Ishikawa (cell line): Measurements from ENCODE around the gene MYCBP.

Experiments used
- CEBPB ChIP-seq: IDR thresholded peaks from 2 replicates; pipeline ENCODE4 v1.6.1; 2012
- CREB1 ChIP-seq: IDR thresholded peaks from 2 replicates; pipeline ENCODE4 v1.6.1; 2012; ENCODE audit warnings: low read depth
- EGR1 ChIP-seq: IDR thresholded peaks from 2 replicates; pipeline ENCODE4 v1.6.1; 2012
- EP300 ChIP-seq: IDR thresholded peaks from 2 replicates; pipeline ENCODE4 v1.6.1; 2012; ENCODE audit warnings: borderline replicate concordance
- FOXM1 ChIP-seq: IDR thresholded peaks from 2 replicates; pipeline ENCODE4 v1.6.1; 2012; ENCODE audit warnings: low read depth, borderline replicate concordance
- NFIC ChIP-seq: IDR thresholded peaks from 2 replicates; pipeline ENCODE4 v1.6.1; 2012
- RAD21 ChIP-seq: IDR thresholded peaks from 2 replicates; pipeline ENCODE4 v1.6.1; 2012; ENCODE audit warnings: low read depth
- TAF1 ChIP-seq: IDR thresholded peaks from 2 replicates; pipeline ENCODE4 v1.6.1; 2012; ENCODE audit warnings: low read depth, mild to moderate bottlenecking
- TCF12 ChIP-seq: IDR thresholded peaks from 2 replicates; pipeline ENCODE4 v1.6.1; 2012; ENCODE audit warnings: low read depth
- TEAD4 ChIP-seq: IDR thresholded peaks from 2 replicates; pipeline ENCODE4 v1.6.1; 2012
- YY1 ChIP-seq: IDR thresholded peaks from 2 replicates; pipeline ENCODE4 v1.6.1; 2012; ENCODE audit warnings: low read depth
- ZBTB7A ChIP-seq: IDR thresholded peaks from 2 replicates; pipeline ENCODE4 v1.6.1; 2012; ENCODE audit warnings: low read depth
- TF ChIP-seq, protein P1 (sequence below): IDR thresholded peaks from 2 replicates; pipeline ENCODE4 v1.6.1; 2012
- TF ChIP-seq, protein P2 (sequence below): IDR thresholded peaks from 2 replicates; pipeline ENCODE4 v1.6.1; 2012
- TF ChIP-seq, protein P3 (sequence below): IDR thresholded peaks from 2 replicates; pipeline ENCODE4 v1.6.1; 2012; ENCODE audit warnings: low read depth, mild to moderate bottlenecking

MYCBP gene

GRCh38 chr1:38846210-38846609, 26.9 kb downstream of the MYCBP start:
- TF ChIP-seq, protein P1, sequence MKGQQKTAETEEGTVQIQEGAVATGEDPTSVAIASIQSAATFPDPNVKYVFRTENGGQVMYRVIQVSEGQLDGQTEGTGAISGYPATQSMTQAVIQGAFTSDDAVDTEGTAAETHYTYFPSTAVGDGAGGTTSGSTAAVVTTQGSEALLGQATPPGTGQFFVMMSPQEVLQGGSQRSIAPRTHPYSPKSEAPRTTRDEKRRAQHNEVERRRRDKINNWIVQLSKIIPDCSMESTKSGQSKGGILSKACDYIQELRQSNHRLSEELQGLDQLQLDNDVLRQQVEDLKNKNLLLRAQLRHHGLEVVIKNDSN = no peak
- TF ChIP-seq NFIC (no peak), YY1 (no peak)

- TF ChIP-seq NFIC = no peak
- TF ChIP-seq, protein P2, sequence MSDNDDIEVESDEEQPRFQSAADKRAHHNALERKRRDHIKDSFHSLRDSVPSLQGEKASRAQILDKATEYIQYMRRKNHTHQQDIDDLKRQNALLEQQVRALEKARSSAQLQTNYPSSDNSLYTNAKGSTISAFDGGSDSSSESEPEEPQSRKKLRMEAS = no peak
- no peak for TF ChIP-seq CREB1
- TF ChIP-seq YY1 = no peak
- no peak for TF ChIP-seq ZBTB7A
- TF ChIP-seq EP300 = no peak
- TF ChIP-seq TEAD4 = no peak
- TF ChIP-seq, protein P3, sequence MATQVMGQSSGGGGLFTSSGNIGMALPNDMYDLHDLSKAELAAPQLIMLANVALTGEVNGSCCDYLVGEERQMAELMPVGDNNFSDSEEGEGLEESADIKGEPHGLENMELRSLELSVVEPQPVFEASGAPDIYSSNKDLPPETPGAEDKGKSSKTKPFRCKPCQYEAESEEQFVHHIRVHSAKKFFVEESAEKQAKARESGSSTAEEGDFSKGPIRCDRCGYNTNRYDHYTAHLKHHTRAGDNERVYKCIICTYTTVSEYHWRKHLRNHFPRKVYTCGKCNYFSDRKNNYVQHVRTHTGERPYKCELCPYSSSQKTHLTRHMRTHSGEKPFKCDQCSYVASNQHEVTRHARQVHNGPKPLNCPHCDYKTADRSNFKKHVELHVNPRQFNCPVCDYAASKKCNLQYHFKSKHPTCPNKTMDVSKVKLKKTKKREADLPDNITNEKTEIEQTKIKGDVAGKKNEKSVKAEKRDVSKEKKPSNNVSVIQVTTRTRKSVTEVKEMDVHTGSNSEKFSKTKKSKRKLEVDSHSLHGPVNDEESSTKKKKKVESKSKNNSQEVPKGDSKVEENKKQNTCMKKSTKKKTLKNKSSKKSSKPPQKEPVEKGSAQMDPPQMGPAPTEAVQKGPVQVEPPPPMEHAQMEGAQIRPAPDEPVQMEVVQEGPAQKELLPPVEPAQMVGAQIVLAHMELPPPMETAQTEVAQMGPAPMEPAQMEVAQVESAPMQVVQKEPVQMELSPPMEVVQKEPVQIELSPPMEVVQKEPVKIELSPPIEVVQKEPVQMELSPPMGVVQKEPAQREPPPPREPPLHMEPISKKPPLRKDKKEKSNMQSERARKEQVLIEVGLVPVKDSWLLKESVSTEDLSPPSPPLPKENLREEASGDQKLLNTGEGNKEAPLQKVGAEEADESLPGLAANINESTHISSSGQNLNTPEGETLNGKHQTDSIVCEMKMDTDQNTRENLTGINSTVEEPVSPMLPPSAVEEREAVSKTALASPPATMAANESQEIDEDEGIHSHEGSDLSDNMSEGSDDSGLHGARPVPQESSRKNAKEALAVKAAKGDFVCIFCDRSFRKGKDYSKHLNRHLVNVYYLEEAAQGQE = no peak
Observed at GRCh38 chr1:38840281-38840680, 32.9 kb downstream of the MYCBP start.

GRCh38 chr1:38839363-38839762, 33.8 kb downstream of the MYCBP start:
- no peak for TF ChIP-seq CEBPB
- TF ChIP-seq, protein P1 = no peak
- no peak for TF ChIP-seq TEAD4
- TF ChIP-seq, protein P2 = no peak
- TF ChIP-seq TAF1 = no peak
- TF ChIP-seq FOXM1 = no peak
- no peak for TF ChIP-seq TCF12
- TF ChIP-seq YY1 = no peak
- TF ChIP-seq, protein P3 = no peak
- TF ChIP-seq EGR1 = no peak
- TF ChIP-seq ZBTB7A = no peak
- TF ChIP-seq NFIC = no peak
- TF ChIP-seq EP300 = no peak
- no peak for TF ChIP-seq RAD21
- no peak for TF ChIP-seq CREB1

DNA sequence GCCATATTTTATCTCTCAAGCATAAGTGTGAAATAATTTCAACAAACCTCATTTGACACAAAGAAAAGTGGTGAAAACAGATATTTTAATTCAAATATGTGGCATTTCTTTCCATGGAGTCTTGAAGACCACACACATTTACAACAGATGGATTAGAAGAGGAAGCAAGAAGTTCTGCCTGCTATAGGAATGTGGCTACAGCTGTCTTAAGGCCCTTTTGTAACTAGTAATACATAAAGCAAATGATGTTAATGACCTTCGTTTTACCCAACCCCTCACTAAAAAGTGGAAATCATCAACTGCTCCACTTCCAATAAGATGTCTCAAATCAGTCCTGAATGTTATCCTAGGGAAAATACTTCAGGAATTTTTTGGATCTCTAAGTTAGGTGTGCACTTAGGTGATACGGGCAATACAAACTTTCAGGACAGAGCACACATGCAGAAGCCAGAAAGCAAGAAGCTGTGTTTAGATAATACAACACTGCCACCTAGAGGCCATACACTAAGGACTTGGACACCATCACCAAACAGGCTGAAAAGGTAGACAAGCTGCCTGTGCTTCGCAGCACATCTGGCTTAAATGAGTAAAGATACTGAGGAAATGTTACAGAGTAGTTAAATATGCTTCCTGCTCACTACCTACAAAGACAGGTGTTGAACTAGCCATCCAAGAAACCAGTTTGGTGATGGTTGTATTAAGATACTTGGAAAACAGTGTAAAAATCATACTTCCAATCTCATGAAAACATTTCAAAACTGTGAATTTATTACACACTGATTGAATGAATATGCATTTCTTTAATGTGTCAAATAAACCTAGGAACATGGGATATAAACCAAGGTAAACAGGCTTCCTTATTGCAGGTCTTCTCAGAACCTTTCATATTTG, 38.0 kb downstream of the MYCBP start:
- TF ChIP-seq TAF1 = no peak
- peak; percentile 85 for TF ChIP-seq RAD21
- no peak for TF ChIP-seq NFIC

DNA sequence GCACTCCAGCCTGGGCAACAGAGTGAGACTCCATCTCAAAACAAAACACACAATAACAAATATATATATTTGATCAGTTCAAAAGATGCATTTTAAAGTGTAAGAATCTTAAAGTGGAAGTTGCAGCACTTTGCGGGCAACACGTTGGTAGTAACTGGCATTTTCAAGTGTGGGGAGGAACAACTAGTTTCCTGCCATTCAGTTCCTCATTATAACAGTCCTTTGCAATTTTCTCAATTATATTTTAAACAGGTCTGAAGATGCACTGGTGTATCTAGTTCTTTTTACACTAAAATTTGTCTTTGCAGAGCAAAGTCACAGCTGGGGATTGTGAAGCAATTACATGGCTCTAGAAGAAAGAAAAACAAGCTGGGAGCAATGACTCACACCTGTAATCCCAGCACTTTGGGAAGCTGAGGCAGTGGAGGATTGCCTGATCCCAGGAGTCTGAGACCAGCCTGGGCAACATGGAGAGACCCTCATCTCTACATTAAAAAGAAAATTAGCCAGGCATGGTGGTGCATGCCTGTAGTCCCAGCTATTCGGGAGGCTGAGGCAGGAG, 38.8 kb downstream of the MYCBP start:
- no peak for TF ChIP-seq ZBTB7A
- no peak for TF ChIP-seq NFIC

- TF ChIP-seq EGR1 = no peak
- TF ChIP-seq TCF12 = no peak
- TF ChIP-seq, protein P3 = no peak
- no peak for TF ChIP-seq ZBTB7A
- TF ChIP-seq NFIC = no peak
- no peak for TF ChIP-seq YY1
- no peak for TF ChIP-seq TEAD4
- TF ChIP-seq, protein P1 = no peak
- TF ChIP-seq CREB1 = no peak
- TF ChIP-seq EP300 = no peak
- no peak for TF ChIP-seq CEBPB
Observed at GRCh38 chr1:38833146-38833545, 40.0 kb downstream of the MYCBP start.
